IMR-90 (cell line): ENCODE data around the gene ATP6V1E1. TPM values are rescaled to one million over a fixed set of nuclear protein-coding genes. Genes with fewer than 3 reads are reported as not detected.

ENCODE experiments used
- ATAC-seq: fragments of 200-7000 bp; cut with Tn5 transposase; 2 replicates; pipeline ENCODE4 v1.9.1; 2020; ENCODE audit warnings: low read depth, mild to moderate bottlenecking, moderate library complexity
- BruUV-seq: library from RNA; stranded (reverse); fragments of 400-500 nt; replicated peaks from 2 replicates; lab custom pipeline; 2021; lab: Mats Ljungman, UMichigan
- CTCF ChIA-PET: fragments of 300-600 bp; formaldehyde crosslinking; extraction: SDS; loops from one replicate; lab custom pipeline; 2021; ENCODE audit warnings: antibody characterized with exemption; lab: Yijun Ruan, JAX
- POLR2A ChIA-PET: fragments of 300-600 bp; sonication (Branson Sonifier 250); formaldehyde crosslinking; loops from one replicate; lab custom pipeline; 2022; ENCODE audit warnings: antibody characterized with exemption; ENCODE audit not compliant: unreplicated experiment; lab: Charles Lee
- DNase-seq: peaks from one replicate; pipeline ENCODE4 v3.0.0; 2013
- H2AFZ ChIP-seq: replicated peaks from 2 replicates; pipeline ENCODE3; 2013; ENCODE audit warnings: low read length, mild to moderate bottlenecking; ENCODE audit not compliant: poor library complexity
- H2AK5ac ChIP-seq: 2 replicates; pipeline ENCODE4 v1.6.1; 2013; ENCODE audit warnings: low read depth, low read length, inconsistent platforms
- H2AK9ac ChIP-seq: replicated peaks from 2 replicates; pipeline ENCODE3; 2013; ENCODE audit warnings: mild to moderate bottlenecking, low read depth, low read length, moderate library complexity; ENCODE audit not compliant: poor library complexity
- H2BK120ac ChIP-seq: 2 replicates; pipeline ENCODE4 v1.6.1; 2013; ENCODE audit warnings: low read depth, low read length, inconsistent platforms
- H2BK15ac ChIP-seq: 3 replicates; pipeline ENCODE4 v1.6.1; 2013; ENCODE audit warnings: low read depth, low read length, inconsistent platforms
- H2BK20ac ChIP-seq: 2 replicates; pipeline ENCODE4 v1.6.1; 2013; ENCODE audit warnings: low read depth, mild to moderate bottlenecking, inconsistent platforms, low read length, moderate library complexity
- H2BK5ac ChIP-seq: 2 replicates; pipeline ENCODE4 v1.6.1; 2013; ENCODE audit warnings: mild to moderate bottlenecking, low read depth, low read length, inconsistent platforms; ENCODE audit not compliant: poor library complexity, severe bottlenecking
- H3K14ac ChIP-seq: replicated peaks from 2 replicates; pipeline ENCODE4 v1.6.1; 2013; ENCODE audit warnings: low read depth, low read length, inconsistent platforms
- H3K18ac ChIP-seq: 2 replicates; pipeline ENCODE4 v1.6.1; 2013; ENCODE audit warnings: low read depth, low read length, control low read depth
- H3K23ac ChIP-seq: 2 replicates; pipeline ENCODE4 v1.6.1; 2013; ENCODE audit warnings: low read depth, low read length, inconsistent platforms
- H3K27ac ChIP-seq: 2 replicates; pipeline ENCODE4 v1.5.1; 2013; ENCODE audit warnings: mild to moderate bottlenecking, control low read depth, low read length; ENCODE audit not compliant: insufficient read depth
- H3K27me3 ChIP-seq: 2 replicates; pipeline ENCODE4 v1.6.1; 2013; ENCODE audit warnings: low read length; ENCODE audit not compliant: control insufficient read depth, insufficient read depth
- H3K36me3 ChIP-seq: 2 replicates; pipeline ENCODE4 v1.6.1; 2013; ENCODE audit warnings: low read length, mixed read lengths; ENCODE audit not compliant: control insufficient read depth, insufficient read depth
- H3K4ac ChIP-seq: 2 replicates; pipeline ENCODE4 v1.6.1; 2013; ENCODE audit warnings: low read depth, low read length, inconsistent platforms
- H3K4me1 ChIP-seq: 2 replicates; pipeline ENCODE4 v1.6.1; 2013; ENCODE audit warnings: low read length, mixed read lengths; ENCODE audit not compliant: control insufficient read depth, insufficient read depth
- H3K4me2 ChIP-seq: 2 replicates; pipeline ENCODE4 v1.6.1; 2013; ENCODE audit warnings: low read depth, mild to moderate bottlenecking, control low read depth, low read length, moderate library complexity
- H3K4me3 ChIP-seq: 2 replicates; pipeline ENCODE4 v1.5.1; 2013; ENCODE audit warnings: low read depth, mild to moderate bottlenecking, control low read depth, low read length, moderate library complexity; ENCODE audit not compliant: insufficient read depth
- H3K56ac ChIP-seq: 2 replicates; pipeline ENCODE4 v1.6.1; 2013; ENCODE audit warnings: low read length, inconsistent platforms; ENCODE audit not compliant: insufficient read depth; ENCODE audit errors: extremely low read depth
- H3K79me1 ChIP-seq, 2 experiments: 2 replicates each; pipeline ENCODE4 v1.6.1; 2013; ENCODE audit warnings: low read length in 2 of 2, inconsistent platforms in 1 of 2, low read depth in 1 of 2
- H3K9ac ChIP-seq: 2 replicates; pipeline ENCODE4 v1.6.1; 2013; ENCODE audit warnings: low read depth, low read length, control low read depth
- H3K9me1 ChIP-seq: 2 replicates; pipeline ENCODE4 v1.6.1; 2013; ENCODE audit warnings: low read length, inconsistent platforms; ENCODE audit not compliant: insufficient read depth
- H3K9me3 ChIP-seq: 2 replicates; pipeline ENCODE4 v1.6.1; 2013; ENCODE audit warnings: low read length; ENCODE audit not compliant: control insufficient read depth, insufficient read depth
- H4K20me1 ChIP-seq: 2 replicates; pipeline ENCODE4 v1.6.1; 2013; ENCODE audit warnings: low read length, inconsistent platforms; ENCODE audit not compliant: insufficient read depth
- H4K5ac ChIP-seq: 2 replicates; pipeline ENCODE4 v1.6.1; 2013; ENCODE audit warnings: mild to moderate bottlenecking, low read depth, low read length, control low read depth
- H4K8ac ChIP-seq, 2 experiments: 2 replicates each; pipeline ENCODE4 v1.6.1; 2013; ENCODE audit warnings: low read depth in 2 of 2, low read length in 2 of 2, control low read depth in 1 of 2, inconsistent platforms in 1 of 2
- H4K91ac ChIP-seq: 2 replicates; pipeline ENCODE4 v1.6.1; 2013; ENCODE audit warnings: low read depth, low read length, inconsistent platforms; ENCODE audit not compliant: insufficient read depth
- BHLHE40 ChIP-seq: fragments of 150-350 bp; IDR thresholded peaks from 2 replicates; pipeline ENCODE4 v1.6.1; 2016; ENCODE audit warnings: mild to moderate bottlenecking, low read depth, low read length
- CEBPB ChIP-seq: IDR thresholded peaks from 2 replicates; pipeline ENCODE4 v1.6.1; 2012; ENCODE audit warnings: low read depth, low read length, improper control_type of control experiment
- CHD1 ChIP-seq: IDR thresholded peaks from 2 replicates; pipeline ENCODE4 v1.6.1; 2012; ENCODE audit warnings: low read depth, low read length, improper control_type of control experiment
- FOS ChIP-seq: fragments of 150-350 bp; IDR thresholded peaks from 2 replicates; pipeline ENCODE4 v1.6.1; 2016; ENCODE audit warnings: low read depth, low read length
- MAFK ChIP-seq: IDR thresholded peaks from 2 replicates; pipeline ENCODE4 v1.6.1; 2012; ENCODE audit warnings: low read depth, low read length, improper control_type of control experiment
- MAZ ChIP-seq: IDR thresholded peaks from 2 replicates; pipeline ENCODE4 v1.6.1; 2012; ENCODE audit warnings: low read depth, mild to moderate bottlenecking, low read length, improper control_type of control experiment, moderate library complexity, borderline replicate concordance
- MXI1 ChIP-seq: IDR thresholded peaks from 2 replicates; pipeline ENCODE4 v1.6.1; 2012; ENCODE audit warnings: low read depth, mild to moderate bottlenecking, low read length, moderate library complexity, borderline replicate concordance
- NFE2L2 ChIP-seq: fragments of 150-350 bp; IDR thresholded peaks from 2 replicates; pipeline ENCODE4 v1.6.1; 2016; ENCODE audit warnings: low read depth, mild to moderate bottlenecking, low read length
- POLR2A ChIP-seq: IDR thresholded peaks from 2 replicates; pipeline ENCODE4 v1.6.1; 2012; ENCODE audit warnings: mild to moderate bottlenecking, low read depth, low read length
- RAD21 ChIP-seq: IDR thresholded peaks from 2 replicates; pipeline ENCODE4 v1.6.1; 2012; ENCODE audit warnings: low read length, improper control_type of control experiment
- RCOR1 ChIP-seq: IDR thresholded peaks from 2 replicates; pipeline ENCODE4 v1.6.1; 2012; ENCODE audit warnings: mild to moderate bottlenecking, low read length, improper control_type of control experiment; ENCODE audit not compliant: insufficient replicate concordance
- RFX5 ChIP-seq: IDR thresholded peaks from 2 replicates; pipeline ENCODE4 v1.8.0; 2012; ENCODE audit warnings: low read depth, mild to moderate bottlenecking, low read length, moderate library complexity
- SMC3 ChIP-seq: fragments of 150-350 bp; IDR thresholded peaks from 2 replicates; pipeline ENCODE4 v1.6.1; 2016; ENCODE audit warnings: low read depth, mild to moderate bottlenecking, antibody characterized with exemption, low read length, moderate library complexity
- WGBS, 2 experiments: methylation state at CpG; one replicate each; pipeline versions ENCODE4 v1.1.5 to v1.1.7; 2013; ENCODE audit warnings: missing lambda C conversion rate in 2 of 2; ENCODE audit not compliant: insufficient read length in 1 of 2; ENCODE audit errors: extremely low coverage in 2 of 2; 5-methylcytosine and 5-hydroxymethylcytosine counted together
- dilution Hi-C: fragments of 300-500 bp; cut with HindIII; formaldehyde crosslinking; loops from one replicate; pipeline ENCODE4 v1.14.3; 2018; ENCODE audit warnings: low sequenced_read_pairs; ENCODE audit not compliant: unreplicated experiment
- in situ Hi-C: fragments of 300-500 bp; cut with MboI; formaldehyde crosslinking; loops from 3 replicates; pipeline ENCODE4 v1.14.3; 2019; ENCODE audit warnings: low sequenced_read_pairs, inconsistent platforms, mixed read lengths
- intact Hi-C: fragments of 100-400 bp; cut with micrococcal nuclease; formaldehyde crosslinking; loops from 2 replicates; pipeline ENCODE4 v1.10.0; 2022
- polyA plus RNA-seq, 3 experiments: library from polyadenylated mRNA; depleted of rRNA; stranded (reverse); fragments of >200 nt; gene quantifications; 2 replicates each; pipeline ENCODE4 v1.2.3, GENCODE V29; 2012; ENCODE audit warnings: low replicate concordance in 1 of 3
- total RNA-seq: library from RNA; depleted of rRNA; stranded (reverse); fragments of >200 nt; gene quantifications from 2 replicates; pipeline ENCODE4 v1.2.3, GENCODE V29; 2012
- TF ChIP-seq, protein P1 (sequence below): conservative IDR thresholded peaks from 2 replicates; pipeline ENCODE4 v1.5.1; 2012; ENCODE audit warnings: mild to moderate bottlenecking, low read depth, low read length, improper control_type of control experiment
- TF ChIP-seq, protein P2 (sequence below): fragments of 150-350 bp; IDR thresholded peaks from 2 replicates; pipeline ENCODE4 v1.6.1; 2017; ENCODE audit warnings: mild to moderate bottlenecking, antibody characterized with exemption, low read length, low read depth
- TF ChIP-seq, protein P3 (sequence below): fragments of 150-350 bp; IDR thresholded peaks from 2 replicates; pipeline ENCODE4 v1.6.1; 2016; ENCODE audit warnings: low read depth, mild to moderate bottlenecking, low read length, moderate library complexity, borderline replicate concordance

Gene ATP6V1E1
- total and polyA plus RNA-seq, 2 of the 4 experiments (the other 2 are of a cell fraction) = 144 to 148 TPM

DNA sequence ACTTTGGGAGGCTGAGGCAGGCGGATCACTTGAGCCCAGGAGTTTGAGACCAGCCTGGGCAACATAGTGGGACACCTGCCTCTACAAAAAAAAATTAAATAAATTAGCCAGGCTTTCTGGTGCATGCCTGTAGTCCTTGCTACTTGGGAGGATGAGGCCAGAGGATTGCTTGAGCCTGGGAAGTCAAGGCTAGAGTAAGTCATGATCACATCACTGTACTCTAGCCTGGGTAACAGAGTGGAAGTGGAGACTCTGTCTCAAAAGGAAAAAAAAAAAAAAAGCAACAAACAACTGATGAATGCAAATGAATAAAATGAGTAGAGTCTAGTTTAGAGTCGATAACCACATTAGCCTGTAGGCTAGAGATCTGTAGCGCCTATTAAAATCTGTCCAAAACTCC, 6.1 kb upstream of the ATP6V1E1 start:
- no peaks in the 10 kb centered on the region for H4K20me1 ChIP-seq
- H2AFZ ChIP-seq = no peak overlapping the region
- ATAC-seq (no peak), DNase-seq (no peak)
- in situ Hi-C loops = loop anchor here (5.0 kb wide), 1 partner anchor 53 kb away; no protein-coding TSS in a partner anchor
- H3K79me1 ChIP-seq = peaks cover 0 to 32% of the 10 kb centered on the region in 2 experiments; a peak in 2 of 4 replicates
- no peak overlapping the region for H3K23ac ChIP-seq
- ChIA-PET CTCF (no interaction called here), POLR2A (no interaction called here)
- H2BK20ac ChIP-seq = no peak overlapping the region
- no peak overlapping the region for H3K27ac ChIP-seq
- H2BK5ac ChIP-seq = no peak overlapping the region
- no peaks in the 10 kb centered on the region for H3K9me3 ChIP-seq
- H2BK120ac ChIP-seq = no peak overlapping the region; the same call in 1 of the 2 replicates
- no peaks in the 10 kb centered on the region; the same call in 1 of the 2 replicates for H3K9me1 ChIP-seq
- TF ChIP-seq SMC3 = no peak
- TF ChIP-seq FOS = no peak
- TF ChIP-seq, protein P1, sequence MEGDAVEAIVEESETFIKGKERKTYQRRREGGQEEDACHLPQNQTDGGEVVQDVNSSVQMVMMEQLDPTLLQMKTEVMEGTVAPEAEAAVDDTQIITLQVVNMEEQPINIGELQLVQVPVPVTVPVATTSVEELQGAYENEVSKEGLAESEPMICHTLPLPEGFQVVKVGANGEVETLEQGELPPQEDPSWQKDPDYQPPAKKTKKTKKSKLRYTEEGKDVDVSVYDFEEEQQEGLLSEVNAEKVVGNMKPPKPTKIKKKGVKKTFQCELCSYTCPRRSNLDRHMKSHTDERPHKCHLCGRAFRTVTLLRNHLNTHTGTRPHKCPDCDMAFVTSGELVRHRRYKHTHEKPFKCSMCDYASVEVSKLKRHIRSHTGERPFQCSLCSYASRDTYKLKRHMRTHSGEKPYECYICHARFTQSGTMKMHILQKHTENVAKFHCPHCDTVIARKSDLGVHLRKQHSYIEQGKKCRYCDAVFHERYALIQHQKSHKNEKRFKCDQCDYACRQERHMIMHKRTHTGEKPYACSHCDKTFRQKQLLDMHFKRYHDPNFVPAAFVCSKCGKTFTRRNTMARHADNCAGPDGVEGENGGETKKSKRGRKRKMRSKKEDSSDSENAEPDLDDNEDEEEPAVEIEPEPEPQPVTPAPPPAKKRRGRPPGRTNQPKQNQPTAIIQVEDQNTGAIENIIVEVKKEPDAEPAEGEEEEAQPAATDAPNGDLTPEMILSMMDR = no peak
- TF ChIP-seq MXI1 = no peak
- no peak for TF ChIP-seq RAD21
- no peak for TF ChIP-seq CHD1
- TF ChIP-seq NFE2L2 = no peak
- TF ChIP-seq, protein P2, sequence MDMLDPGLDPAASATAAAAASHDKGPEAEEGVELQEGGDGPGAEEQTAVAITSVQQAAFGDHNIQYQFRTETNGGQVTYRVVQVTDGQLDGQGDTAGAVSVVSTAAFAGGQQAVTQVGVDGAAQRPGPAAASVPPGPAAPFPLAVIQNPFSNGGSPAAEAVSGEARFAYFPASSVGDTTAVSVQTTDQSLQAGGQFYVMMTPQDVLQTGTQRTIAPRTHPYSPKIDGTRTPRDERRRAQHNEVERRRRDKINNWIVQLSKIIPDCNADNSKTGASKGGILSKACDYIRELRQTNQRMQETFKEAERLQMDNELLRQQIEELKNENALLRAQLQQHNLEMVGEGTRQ = no peak
- no peak for TF ChIP-seq CEBPB
- TF ChIP-seq MAZ = no peak
- TF ChIP-seq, protein P3, sequence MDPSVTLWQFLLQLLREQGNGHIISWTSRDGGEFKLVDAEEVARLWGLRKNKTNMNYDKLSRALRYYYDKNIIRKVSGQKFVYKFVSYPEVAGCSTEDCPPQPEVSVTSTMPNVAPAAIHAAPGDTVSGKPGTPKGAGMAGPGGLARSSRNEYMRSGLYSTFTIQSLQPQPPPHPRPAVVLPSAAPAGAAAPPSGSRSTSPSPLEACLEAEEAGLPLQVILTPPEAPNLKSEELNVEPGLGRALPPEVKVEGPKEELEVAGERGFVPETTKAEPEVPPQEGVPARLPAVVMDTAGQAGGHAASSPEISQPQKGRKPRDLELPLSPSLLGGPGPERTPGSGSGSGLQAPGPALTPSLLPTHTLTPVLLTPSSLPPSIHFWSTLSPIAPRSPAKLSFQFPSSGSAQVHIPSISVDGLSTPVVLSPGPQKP = no peak
- no peak for TF ChIP-seq MAFK
- TF ChIP-seq RCOR1 = no peak
- TF ChIP-seq RFX5 = no peak
- TF ChIP-seq BHLHE40 = no peak
- no peak for TF ChIP-seq POLR2A
- dilution Hi-C loops = no loop called here
- H3K4me1 ChIP-seq = peaks cover 2% of the 10 kb centered on the region
- intact Hi-C loops = loop anchor here (5.0 kb wide), 1 partner anchor 78 kb away; no protein-coding TSS in a partner anchor
- H2AK5ac ChIP-seq = no peak overlapping the region
- no peak overlapping the region; the same call in 2 of the 3 replicates for H2BK15ac ChIP-seq
- no peaks in the 10 kb centered on the region for H3K36me3 ChIP-seq
- peak overlapping the region; percentile 61; the same call in 1 of the 2 replicates for H3K4ac ChIP-seq
- H2AK9ac ChIP-seq = no peak overlapping the region
- no peak overlapping the region for H3K9ac ChIP-seq
- no peak overlapping the region for H3K56ac ChIP-seq
- no peak overlapping the region for H4K5ac ChIP-seq
- no peaks in the 10 kb centered on the region for H3K27me3 ChIP-seq
- no peak overlapping the region for H4K91ac ChIP-seq
- no peak overlapping the region for H3K4me2 ChIP-seq
- H3K18ac ChIP-seq = no peak overlapping the region
- H3K4me3 ChIP-seq = no peak overlapping the region
- no CpG with 5 or more reads among the region's 3 CpGs for WGBS, 2 experiments
- H3K14ac ChIP-seq = no peak overlapping the region
- no peak overlapping the region for H4K8ac ChIP-seq
- BruUV-seq = no TSS peak
